A549 (cell line): ENCODE results near the gene RNASE8. TPM values are rescaled to one million over a fixed set of nuclear protein-coding genes. Genes with fewer than 3 reads are reported as not detected.

Experiments
- ATAC-seq, 2 experiments: fragments of 200-7000 bp in 1 of 2; fragments of >200 bp in 1 of 2; cut with Nextera tagmentation in 1 of 2; cut with Tn5 transposase in 1 of 2; 3 replicates each; pipeline versions ENCODE4 v1.8.0 to v1.9.1; 2018 to 2020; ENCODE audit warnings: mild to moderate bottlenecking in 1 of 2, moderate library complexity in 1 of 2
- CTCF ChIA-PET: fragments of 300-600 bp; sonication (Branson Sonifier 250); formaldehyde crosslinking; extraction: SDS; loops from one replicate; lab custom pipeline; 2021; ENCODE audit warnings: antibody characterized with exemption, inconsistent platforms; lab: Yijun Ruan, JAX
- POLR2A ChIA-PET: fragments of 350-600 bp; formaldehyde crosslinking; extraction: SDS; loops from one replicate; lab custom pipeline; 2021; ENCODE audit warnings: antibody characterized with exemption, inconsistent platforms; lab: Yijun Ruan, JAX
- DNase-seq, 2 experiments: peaks; one replicate each; pipeline versions ENCODE4 v3.0.0 to v3.0.0-alpha.2; 2011 to 2016; ENCODE audit warnings: low read depth in 1 of 2, low spot score in 1 of 2
- FAIRE-seq: peaks from 2 replicates; lab custom pipeline; 2011; peaks lifted over from hg19 to GRCh38; lab: Jason Lieb, UNC
- H3K27ac ChIP-seq, 2 experiments: fragments of >200 bp; sonication (Bioruptor Twin); formaldehyde crosslinking; 3 replicates each; pipeline ENCODE4 v1.5.1; 2016 to 2017
- H3K4me1 ChIP-seq: fragments of >200 bp; sonication (Bioruptor Twin); formaldehyde crosslinking; 3 replicates; pipeline ENCODE4 v1.6.1; 2016
- H3K4me2 ChIP-seq: fragments of >200 bp; sonication (Bioruptor Twin); formaldehyde crosslinking; 3 replicates; pipeline ENCODE4 v1.6.1; 2016
- H3K4me3 ChIP-seq: fragments of >200 bp; sonication (Bioruptor Twin); formaldehyde crosslinking; 3 replicates; pipeline ENCODE4 v1.5.1; 2016
- H3K9me3 ChIP-seq: fragments of >200 bp; sonication (Bioruptor Twin); formaldehyde crosslinking; 3 replicates; pipeline ENCODE4 v1.6.1; 2016
- CBX8 ChIP-seq: fragments of 200-600 bp; sonication (generic); IDR thresholded peaks from 2 replicates; pipeline ENCODE4 v1.6.1; 2016
- CHD4 ChIP-seq: fragments of 200-600 bp; sonication (generic); IDR thresholded peaks from 2 replicates; pipeline ENCODE4 v1.6.1; 2016; ENCODE audit warnings: antibody characterized with exemption, mild to moderate bottlenecking, borderline replicate concordance
- ESRRA ChIP-seq: fragments of 150-350 bp; IDR thresholded peaks from 2 replicates; pipeline ENCODE4 v1.6.1; 2014; ENCODE audit warnings: mild to moderate bottlenecking, low read length, borderline replicate concordance
- FOSB ChIP-seq: fragments of 250-450 bp; sonication (Bioruptor Pico); IDR thresholded peaks from 2 replicates; pipeline ENCODE4 v1.5.0; 2020; ENCODE audit warnings: mild to moderate bottlenecking, moderate library complexity
- FOSL2 ChIP-seq, 2 experiments: fragments of 450-650 bp in 1 of 2; fragments of >200 bp in 1 of 2; sonication (Bioruptor Twin) in 1 of 2; formaldehyde crosslinking; IDR thresholded peaks; 2 replicates each; pipeline versions ENCODE4 v1.5.0 to v1.6.1; 2016 to 2020; ENCODE audit warnings: mild to moderate bottlenecking in 1 of 2, moderate library complexity in 1 of 2
- FOXS1 ChIP-seq: fragments of 250-450 bp; sonication (Bioruptor Pico); IDR thresholded peaks from 2 replicates; pipeline ENCODE4 v1.5.0; 2020; ENCODE audit warnings: mild to moderate bottlenecking, moderate library complexity
- JUN ChIP-seq, 2 experiments: fragments of >200 bp; sonication (Bioruptor Twin); formaldehyde crosslinking; IDR thresholded peaks; 2 replicates in 1 of 2; 3 replicates in 1 of 2; pipeline ENCODE4 v1.6.1; 2016 to 2017
- JUNB ChIP-seq: fragments of >200 bp; sonication (Bioruptor Twin); formaldehyde crosslinking; IDR thresholded peaks from 2 replicates; pipeline ENCODE4 v1.6.1; 2016
- KDM1A ChIP-seq: fragments of 200-600 bp; sonication (generic); IDR thresholded peaks from 2 replicates; pipeline ENCODE4 v1.6.1; 2016; ENCODE audit warnings: low read depth, mild to moderate bottlenecking
- NPAS2 ChIP-seq: fragments of 250-450 bp; sonication (Bioruptor Pico); IDR thresholded peaks from 2 replicates; pipeline ENCODE4 v1.8.0; 2022; ENCODE audit warnings: mild to moderate bottlenecking, moderate library complexity, borderline replicate concordance
- POLR2A ChIP-seq: IDR thresholded peaks from 2 replicates; pipeline ENCODE4 v1.6.1; 2012; ENCODE audit warnings: mild to moderate bottlenecking, low read length
- RAD21 ChIP-seq, 2 experiments: fragments of >200 bp in 1 of 2; sonication (Bioruptor Twin) in 1 of 2; formaldehyde crosslinking in 1 of 2; IDR thresholded peaks in 1 of 2; conservative IDR thresholded peaks in 1 of 2; 2 replicates in 1 of 2; 3 replicates in 1 of 2; pipeline ENCODE4 v1.6.1; 2012 to 2018; ENCODE audit warnings: inconsistent platforms in 1 of 2
- RCOR1 ChIP-seq: fragments of 150-350 bp; IDR thresholded peaks from 2 replicates; pipeline ENCODE4 v1.6.1; 2014; ENCODE audit warnings: antibody characterized with exemption, low read length, low read depth
- RNF2 ChIP-seq: fragments of 200-600 bp; sonication (generic); IDR thresholded peaks from 2 replicates; pipeline ENCODE4 v1.6.1; 2016; ENCODE audit warnings: low read depth, mild to moderate bottlenecking, antibody characterized with exemption, moderate library complexity, borderline replicate concordance
- ZC3H11A ChIP-seq: fragments of 450-650 bp; IDR thresholded peaks from 2 replicates; pipeline ENCODE4 v1.6.1; 2014; ENCODE audit warnings: antibody characterized with exemption, mild to moderate bottlenecking
- ZNF302 ChIP-seq: fragments of 250-450 bp; sonication (Bioruptor Pico); IDR thresholded peaks from 2 replicates; pipeline ENCODE4 v1.9.0; 2021; ENCODE audit warnings: inconsistent platforms, mild to moderate bottlenecking, moderate library complexity
- WGBS: methylation state at CpG from one replicate; pipeline ENCODE4 v1.1.6; 2017; ENCODE audit errors: missing lambda C conversion rate; 5-methylcytosine and 5-hydroxymethylcytosine counted together
- polyA plus RNA-seq, 4 experiments: library from polyadenylated mRNA; depleted of rRNA in 3 of 4; stranded (reverse); fragments of >200 nt; fragmentation: RNase III in 1 of 4; extraction: RNeasy Plus Mini Kit Qiagen cat#74134 plus additional on column Dnase treatment in 1 of 4; gene quantifications; 2 replicates in 3 of 4; 3 replicates in 1 of 4; pipeline ENCODE4 v1.2.3, GENCODE V29; 2011 to 2017
- TF ChIP-seq, protein P1 (sequence below): fragments of 250-450 bp; sonication (Bioruptor Pico); IDR thresholded peaks from 2 replicates; pipeline ENCODE4 v1.5.0; 2021; ENCODE audit warnings: mild to moderate bottlenecking, moderate library complexity, borderline replicate concordance
- TF ChIP-seq, protein P2 (sequence below): fragments of 450-650 bp; IDR thresholded peaks from 2 replicates; pipeline ENCODE4 v1.6.1; 2014; ENCODE audit warnings: antibody characterized with exemption
- TF ChIP-seq, protein P3 (sequence below): fragments of 150-350 bp; IDR thresholded peaks from 2 replicates; pipeline ENCODE4 v1.6.1; 2014; ENCODE audit warnings: low read depth, mild to moderate bottlenecking, low read length

Gene RNASE8
- polyA plus RNA-seq, 2 of the 4 experiments (the other 2 are of a cell fraction), result not detected

DNA sequence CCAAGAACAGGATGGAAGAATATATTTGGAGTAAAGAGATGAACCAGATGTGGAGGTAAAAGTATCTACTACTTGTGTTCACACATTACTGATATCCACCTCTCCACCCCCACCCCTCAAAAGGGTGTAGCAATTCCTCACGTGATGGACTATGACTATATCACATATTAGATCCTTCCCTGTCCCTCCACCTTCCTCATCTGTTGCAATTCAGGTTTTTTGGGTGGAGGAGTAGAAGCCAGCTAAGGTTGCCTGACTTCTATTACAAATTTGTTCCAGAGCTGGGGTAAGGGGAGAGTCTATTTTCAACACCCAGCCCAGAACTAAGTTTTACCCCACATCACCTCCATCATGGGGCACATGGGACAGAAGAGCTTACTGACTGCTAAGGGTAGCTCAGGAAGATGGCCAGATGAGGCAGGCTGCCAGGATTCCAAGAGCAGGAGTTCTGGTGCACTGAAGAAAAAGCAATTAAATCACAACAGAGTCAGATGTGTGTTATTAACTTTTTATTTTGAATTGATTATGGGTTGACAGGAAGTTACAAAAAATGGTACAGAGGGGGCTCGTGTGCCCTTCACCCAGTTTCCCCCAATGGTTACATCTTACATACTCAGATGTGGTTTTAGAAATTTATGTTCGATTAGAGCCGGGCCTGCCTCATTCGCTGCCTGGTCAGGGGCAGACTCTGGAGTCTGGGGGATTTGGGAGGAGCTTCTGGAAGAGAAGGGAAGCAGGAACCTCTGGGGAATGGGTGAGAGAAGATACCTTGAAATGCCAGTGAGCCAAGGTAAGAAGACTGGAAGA lies 25.1 kb upstream of the RNASE8 start:
- Histone ChIP-seq H3K9me3 (no peaks in the 10 kb centered on the region), H3K27ac (no peak overlapping the region), H3K4me2 (no peak overlapping the region), H3K4me1 (no peaks in the 10 kb centered on the region), H3K4me3 (no peak overlapping the region)
- CTCF ChIA-PET, result interaction anchor here (0.6 to 12.5 kb wide), 8 partner anchors 7 to 574 kb away, joined by 3 to 210 read pairs (median 8); no protein-coding TSS in a partner anchor
- 39% methylated on average over 5 of the region's 5 CpGs for WGBS
- ATAC-seq (no peak), FAIRE-seq (no peak), DNase-seq (no peak)
- POLR2A ChIA-PET, result no interaction called here
- no peak for TF ChIP-seq ESRRA
- TF ChIP-seq, protein P1, sequence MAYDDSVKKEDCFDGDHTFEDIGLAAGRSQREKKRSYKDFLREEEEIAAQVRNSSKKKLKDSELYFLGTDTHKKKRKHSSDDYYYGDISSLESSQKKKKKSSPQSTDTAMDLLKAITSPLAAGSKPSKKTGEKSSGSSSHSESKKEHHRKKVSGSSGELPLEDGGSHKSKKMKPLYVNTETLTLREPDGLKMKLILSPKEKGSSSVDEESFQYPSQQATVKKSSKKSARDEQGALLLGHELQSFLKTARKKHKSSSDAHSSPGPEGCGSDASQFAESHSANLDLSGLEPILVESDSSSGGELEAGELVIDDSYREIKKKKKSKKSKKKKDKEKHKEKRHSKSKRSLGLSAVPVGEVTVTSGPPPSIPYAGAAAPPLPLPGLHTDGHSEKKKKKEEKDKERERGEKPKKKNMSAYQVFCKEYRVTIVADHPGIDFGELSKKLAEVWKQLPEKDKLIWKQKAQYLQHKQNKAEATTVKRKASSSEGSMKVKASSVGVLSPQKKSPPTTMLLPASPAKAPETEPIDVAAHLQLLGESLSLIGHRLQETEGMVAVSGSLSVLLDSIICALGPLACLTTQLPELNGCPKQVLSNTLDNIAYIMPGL (CRISPR knock-in tag), result no peak
- TF ChIP-seq, protein P2, sequence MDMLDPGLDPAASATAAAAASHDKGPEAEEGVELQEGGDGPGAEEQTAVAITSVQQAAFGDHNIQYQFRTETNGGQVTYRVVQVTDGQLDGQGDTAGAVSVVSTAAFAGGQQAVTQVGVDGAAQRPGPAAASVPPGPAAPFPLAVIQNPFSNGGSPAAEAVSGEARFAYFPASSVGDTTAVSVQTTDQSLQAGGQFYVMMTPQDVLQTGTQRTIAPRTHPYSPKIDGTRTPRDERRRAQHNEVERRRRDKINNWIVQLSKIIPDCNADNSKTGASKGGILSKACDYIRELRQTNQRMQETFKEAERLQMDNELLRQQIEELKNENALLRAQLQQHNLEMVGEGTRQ, result no peak
- TF ChIP-seq CBX8, result no peak
- no peak for TF ChIP-seq RCOR1
- TF ChIP-seq ZNF302, result no peak
- TF ChIP-seq FOSL2 (IDR thresholded peaks at IDR 0.05), result no peak
- no peak for TF ChIP-seq FOSL2 (CRISPR knock-in tag; IDR thresholded peaks at IDR 0.05)
- no peak for TF ChIP-seq POLR2A
- TF ChIP-seq FOSB (CRISPR knock-in tag), result no peak

DNA sequence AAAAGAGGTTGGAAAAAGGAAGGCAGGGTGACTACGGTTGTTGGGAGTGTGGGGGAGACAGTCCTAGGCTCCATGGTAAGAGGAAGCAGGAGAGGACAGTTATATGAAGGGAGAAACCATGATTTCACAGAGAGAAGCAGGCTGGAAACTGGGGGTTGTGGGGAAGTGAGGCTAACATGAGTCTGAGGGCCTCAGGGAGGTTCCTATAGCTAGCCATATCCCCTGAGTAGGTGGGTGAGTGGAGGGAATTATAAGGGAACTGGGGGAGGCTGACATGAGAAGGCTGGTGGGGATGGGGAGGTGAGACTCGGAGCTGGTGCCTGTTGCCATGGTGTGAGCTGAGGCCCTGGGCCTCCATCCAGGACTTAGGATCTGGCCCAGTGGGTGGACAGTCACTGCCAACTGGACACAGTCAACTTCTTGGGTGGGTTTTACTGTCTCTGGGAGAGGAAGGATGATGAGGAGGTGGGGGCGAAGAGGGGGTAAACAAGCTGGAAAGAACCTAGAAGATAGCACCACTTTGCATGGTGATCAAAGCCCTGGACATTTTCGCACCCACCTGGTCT lies 24.4 kb upstream of the RNASE8 start:
- WGBS, result 33% methylated on average over 4 of the region's 4 CpGs
- POLR2A ChIA-PET, result no interaction called here
- no peak for TF ChIP-seq FOSL2 (IDR thresholded peaks at IDR 0.05)
- no peak for TF ChIP-seq FOSL2 (CRISPR knock-in tag; IDR thresholded peaks at IDR 0.05)
- no peak for TF ChIP-seq JUNB
- CTCF ChIA-PET, result interaction anchor here (0.6 to 12.5 kb wide), 4 partner anchors 17 to 574 kb away, joined by 3 to 210 read pairs (median 12); no protein-coding TSS in a partner anchor
- Histone ChIP-seq H3K4me1 (no peaks in the 10 kb centered on the region), H3K4me2 (no peak overlapping the region), H3K4me3 (no peak overlapping the region), H3K27ac (no peak overlapping the region), H3K9me3 (no peaks in the 10 kb centered on the region)
- FAIRE-seq, result no peak
- no peak for DNase-seq
- ATAC-seq, result no peak

DNA sequence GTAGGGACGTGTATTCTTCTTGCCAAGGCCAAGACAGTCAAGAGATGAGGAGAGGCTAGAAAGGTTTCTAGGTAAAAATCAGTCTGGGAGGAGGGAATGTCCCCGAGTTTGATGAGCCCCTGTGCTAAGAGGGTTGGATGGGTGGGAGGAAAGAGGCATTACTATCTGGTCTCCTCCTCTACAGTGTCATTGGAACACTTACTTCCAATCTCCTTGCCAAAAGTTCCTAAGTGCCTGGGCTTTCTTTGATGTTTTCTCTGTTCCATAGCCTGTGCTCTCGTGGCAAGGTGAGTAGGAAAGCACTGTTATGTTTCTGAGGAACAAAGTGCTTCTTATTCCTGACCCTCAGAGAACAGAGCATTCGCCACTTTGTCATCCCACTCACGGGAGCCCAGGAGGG lies 22.9 kb upstream of the RNASE8 start, which contains the start of gene RNASE13:
Gene RNASE13, minus strand, starts transcription at position 101 of the 400 bp plus-strand sequence. CDS start 519 bp downstream, outside the sequence.
- ATAC-seq (no peak), DNase-seq (no peak), FAIRE-seq (no peak)
- Histone ChIP-seq H3K4me3 (no peak within 1 kb of the TSS), H3K4me2 (no peak within 1 kb of the TSS), H3K9me3 (no peaks in the 10 kb centered on the region), H3K4me1 (no peaks in the 10 kb centered on the region), H3K27ac (no peak within 1 kb of the TSS)
- CTCF ChIA-PET, result interaction anchor here (1.1 to 12.5 kb wide), 8 partner anchors 8 to 75 kb away, joined by 3 to 210 read pairs (median 8); no protein-coding TSS in a partner anchor
- WGBS, result 30% methylated on average over 5 of the region's 5 CpGs
- TF ChIP-seq RAD21 (conservative IDR thresholded peaks at IDR 0.05 in 1 of 2, IDR thresholded peaks at IDR 0.05 in 1 of 2) (no peak), NPAS2 (CRISPR knock-in tag) (no peak), KDM1A (no peak), RNF2 (no peak), FOXS1 (no peak), CHD4 (no peak), JUN (IDR thresholded peaks at IDR 0.05) (no peak), JUNB (no peak), ZNF302 (no peak), ZC3H11A (no peak)
- TF ChIP-seq, protein P3, sequence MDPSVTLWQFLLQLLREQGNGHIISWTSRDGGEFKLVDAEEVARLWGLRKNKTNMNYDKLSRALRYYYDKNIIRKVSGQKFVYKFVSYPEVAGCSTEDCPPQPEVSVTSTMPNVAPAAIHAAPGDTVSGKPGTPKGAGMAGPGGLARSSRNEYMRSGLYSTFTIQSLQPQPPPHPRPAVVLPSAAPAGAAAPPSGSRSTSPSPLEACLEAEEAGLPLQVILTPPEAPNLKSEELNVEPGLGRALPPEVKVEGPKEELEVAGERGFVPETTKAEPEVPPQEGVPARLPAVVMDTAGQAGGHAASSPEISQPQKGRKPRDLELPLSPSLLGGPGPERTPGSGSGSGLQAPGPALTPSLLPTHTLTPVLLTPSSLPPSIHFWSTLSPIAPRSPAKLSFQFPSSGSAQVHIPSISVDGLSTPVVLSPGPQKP, result no peak
- POLR2A ChIA-PET, result no interaction called here
